H1 (cell line): ENCODE data around the gene CHI3L1. TPM values are rescaled to one million over a fixed set of nuclear protein-coding genes. Genes with fewer than 3 reads are reported as not detected.
A peak's percentile ranks its signal among the peaks of the same experiment; 100 is the strongest.

Experiments
- CTCF ChIA-PET: fragments of 300-600 bp; sonication (Branson Sonifier 250); formaldehyde crosslinking; loops from one replicate; lab custom pipeline; 2021; ENCODE audit not compliant: partially characterized antibody; lab: Charles Lee
- POLR2A ChIA-PET: fragments of 300-600 bp; sonication (Branson Sonifier 250); formaldehyde crosslinking; loops from one replicate; lab custom pipeline; 2021; ENCODE audit warnings: inconsistent platforms; ENCODE audit not compliant: partially characterized antibody; lab: Charles Lee
- DNase-seq, 2 experiments: peaks; one replicate each; pipeline versions ENCODE4 v3.0.0 to v3.0.0-alpha.2; 2010 to 2022; ENCODE audit warnings: low spot score in 2 of 2, low read depth in 1 of 2, mixed read lengths in 1 of 2
- FAIRE-seq: peaks from 2 replicates; lab custom pipeline; 2011; peaks lifted over from hg19 to GRCh38; lab: Jason Lieb, UNC
- H2AFZ ChIP-seq: 2 replicates; pipeline ENCODE4 v1.8.1; 2012; ENCODE audit warnings: low read length, inconsistent platforms
- H2AK5ac ChIP-seq: 2 replicates; pipeline ENCODE4 v1.6.1; 2013; ENCODE audit warnings: low read depth, low read length
- H2BK120ac ChIP-seq: replicated peaks from 2 replicates; pipeline ENCODE3; 2013; ENCODE audit warnings: low read depth, low read length, inconsistent platforms
- H2BK12ac ChIP-seq: 2 replicates; pipeline ENCODE4 v1.6.1; 2013; ENCODE audit warnings: low read depth, low read length
- H2BK15ac ChIP-seq: 2 replicates; pipeline ENCODE4 v1.6.1; 2013; ENCODE audit warnings: low read length
- H2BK20ac ChIP-seq: 2 replicates; pipeline ENCODE4 v1.6.1; 2013; ENCODE audit warnings: low read length
- H2BK5ac ChIP-seq: 2 replicates; pipeline ENCODE4 v1.6.1; 2013; ENCODE audit warnings: low read depth, low read length
- H3K14ac ChIP-seq: 2 replicates; pipeline ENCODE4 v1.6.1; 2013; ENCODE audit warnings: inconsistent platforms; ENCODE audit not compliant: insufficient read length
- H3K18ac ChIP-seq: 2 replicates; pipeline ENCODE4 v1.6.1; 2013; ENCODE audit warnings: low read length; ENCODE audit errors: extremely low read depth
- H3K23ac ChIP-seq: 2 replicates; pipeline ENCODE4 v1.6.1; 2013; ENCODE audit warnings: inconsistent platforms; ENCODE audit not compliant: insufficient read length
- H3K23me2 ChIP-seq: 2 replicates; pipeline ENCODE4 v1.6.1; 2013; ENCODE audit warnings: low read depth, low read length
- H3K27ac ChIP-seq: 2 replicates; pipeline ENCODE4 v1.6.1; 2011; ENCODE audit warnings: low read depth, low read length, inconsistent platforms
- H3K27me3 ChIP-seq, 4 experiments: replicated peaks in 1 of 4; 1 replicate in 1 of 4; 2 replicates in 3 of 4; pipeline versions ENCODE4 v1.6.1 to v1.8.1; 2011 to 2013; ENCODE audit warnings: low read length in 3 of 4, mild to moderate bottlenecking in 3 of 4, inconsistent platforms in 2 of 4, mixed read lengths in 2 of 4, moderate library complexity in 1 of 4; ENCODE audit not compliant: control insufficient read depth in 3 of 4, insufficient read depth in 3 of 4; ENCODE audit errors: extremely low read depth in 1 of 4
- H3K36me3 ChIP-seq, 4 experiments: 2 replicates each; pipeline versions ENCODE4 v1.6.1 to v1.8.1; 2011 to 2013; ENCODE audit warnings: mild to moderate bottlenecking in 4 of 4, low read length in 3 of 4, moderate library complexity in 2 of 4, control low read depth in 1 of 4, inconsistent platforms in 1 of 4; ENCODE audit not compliant: insufficient read depth in 4 of 4, control insufficient read depth in 2 of 4
- H3K4ac ChIP-seq: replicated peaks from 2 replicates; pipeline ENCODE3; 2013; ENCODE audit warnings: low read length, low read depth, mixed read lengths, inconsistent platforms; ENCODE audit not compliant: insufficient read length
- H3K4me1 ChIP-seq, 4 experiments: replicated peaks in 1 of 4; 1 replicate in 1 of 4; 2 replicates in 3 of 4; pipeline versions ENCODE4 v1.6.1 to v1.8.1; 2011 to 2013; ENCODE audit warnings: low read length in 3 of 4, inconsistent platforms in 2 of 4, mixed read lengths in 1 of 4; ENCODE audit not compliant: insufficient read depth in 4 of 4, control insufficient read depth in 3 of 4
- H3K4me2 ChIP-seq, 2 experiments: 2 replicates each; pipeline versions ENCODE4 v1.6.1 to v1.8.1; 2011 to 2013; ENCODE audit warnings: low read depth in 2 of 2, low read length in 2 of 2, control low read depth in 1 of 2, inconsistent platforms in 1 of 2, mild to moderate bottlenecking in 1 of 2; ENCODE audit not compliant: insufficient read depth in 1 of 2
- H3K4me3 ChIP-seq, 4 experiments: fragments of 200-600, 300-600 bp in 1 of 4; sonication (generic), shearing (Covaris generic), sonication (Bioruptor Twin) in 1 of 4; 2 replicates each; pipeline versions ENCODE4 v1.5.1 to v1.8.1; 2011 to 2016; ENCODE audit warnings: low read length in 4 of 4, low read depth in 3 of 4, control low read depth in 2 of 4, inconsistent platforms in 2 of 4, mild to moderate bottlenecking in 2 of 4, mixed read lengths in 1 of 4, moderate library complexity in 1 of 4; ENCODE audit not compliant: insufficient read depth in 2 of 4; ENCODE audit errors: extremely low read depth in 1 of 4
- H3K56ac ChIP-seq: replicated peaks from 2 replicates; pipeline ENCODE3; 2013; ENCODE audit warnings: low read depth, mild to moderate bottlenecking, mixed read lengths, low read length, inconsistent platforms; ENCODE audit not compliant: insufficient read length
- H3K79me1 ChIP-seq: 2 replicates; pipeline ENCODE4 v1.6.1; 2013; ENCODE audit warnings: low read depth, low read length, control low read depth
- H3K79me2 ChIP-seq, 2 experiments: 2 replicates each; pipeline versions ENCODE4 v1.6.1 to v1.8.1; 2012 to 2013; ENCODE audit warnings: low read length in 2 of 2, mild to moderate bottlenecking in 2 of 2, inconsistent platforms in 1 of 2; ENCODE audit not compliant: insufficient read depth in 2 of 2, control insufficient read depth in 1 of 2
- H3K9ac ChIP-seq, 4 experiments: replicated peaks in 1 of 4; 1 replicate in 1 of 4; 2 replicates in 3 of 4; pipeline versions ENCODE4 v1.6.1 to v1.8.1; 2011 to 2013; ENCODE audit warnings: low read depth in 3 of 4, low read length in 3 of 4, control low read depth in 2 of 4, mild to moderate bottlenecking in 2 of 4, moderate library complexity in 2 of 4, inconsistent platforms in 1 of 4; ENCODE audit errors: extremely low read depth in 1 of 4
- H3K9me3 ChIP-seq, 2 experiments: 2 replicates each; pipeline versions ENCODE4 v1.6.1 to v1.8.1; 2012 to 2013; ENCODE audit warnings: mild to moderate bottlenecking in 2 of 2, moderate library complexity in 2 of 2, control low read depth in 1 of 2, inconsistent platforms in 1 of 2, low read depth in 1 of 2, low read length in 1 of 2, mixed read lengths in 1 of 2; ENCODE audit not compliant: insufficient read depth in 2 of 2
- H4K20me1 ChIP-seq, 2 experiments: replicated peaks in 1 of 2; 2 replicates each; pipeline versions ENCODE3 to v1.8.1; 2011 to 2013; ENCODE audit warnings: inconsistent platforms in 2 of 2, low read length in 2 of 2, mild to moderate bottlenecking in 1 of 2; ENCODE audit not compliant: insufficient read depth in 2 of 2, control insufficient read depth in 1 of 2
- H4K5ac ChIP-seq: 2 replicates; pipeline ENCODE4 v1.6.1; 2013; ENCODE audit warnings: low read length, low read depth, mixed read lengths, inconsistent platforms; ENCODE audit not compliant: insufficient read length
- H4K8ac ChIP-seq: 2 replicates; pipeline ENCODE4 v1.8.0; 2013; ENCODE audit warnings: mild to moderate bottlenecking, moderate library complexity, low read length, inconsistent platforms; ENCODE audit not compliant: insufficient read depth; ENCODE audit errors: extremely low read depth
- H4K91ac ChIP-seq: replicated peaks from 2 replicates; pipeline ENCODE3; 2013; ENCODE audit warnings: low read length, mixed read lengths, inconsistent platforms; ENCODE audit not compliant: insufficient read length
- CBX5 ChIP-seq: fragments of 300-800, 300-1000 bp; sonication (generic); IDR thresholded peaks from 2 replicates; pipeline ENCODE4 v1.7.1; 2016; ENCODE audit warnings: antibody characterized with exemption, low read length, low read depth
- KDM5A ChIP-seq: fragments of 200-600 bp; IDR thresholded peaks from 2 replicates; pipeline ENCODE4 v1.7.1; 2012; ENCODE audit warnings: mild to moderate bottlenecking, low read length, inconsistent platforms, mixed read lengths
- RXRA ChIP-seq: IDR thresholded peaks from 2 replicates; pipeline ENCODE4 v1.6.1; 2011; ENCODE audit warnings: low read depth, mild to moderate bottlenecking, low read length, moderate library complexity; ENCODE audit not compliant: insufficient read depth
- WGBS, 2 experiments: shearing (Covaris generic) in 1 of 2; methylation state at CpG; one replicate each; pipeline versions ENCODE4 v1.1.6 to v1.1.7; 2013 to 2015; ENCODE audit warnings: low lambda C conversion rate in 2 of 2, mixed read lengths in 2 of 2, inconsistent platforms in 1 of 2, low coverage in 1 of 2, missing lambda C conversion rate in 1 of 2; ENCODE audit not compliant: insufficient replicate concordance in 2 of 2, insufficient coverage in 1 of 2, insufficient read length in 1 of 2; ENCODE audit errors: extremely low coverage in 1 of 2, missing lambda C conversion rate in 1 of 2; 5-methylcytosine and 5-hydroxymethylcytosine counted together
- polyA plus RNA-seq, 7 experiments: library from polyadenylated mRNA; depleted of rRNA in 3 of 7; stranded (reverse) in 5 of 7; unstranded in 2 of 7; fragments of >200 nt in 5 of 7; fragments of 200-250 nt in 2 of 7; gene quantifications; 1 replicate in 5 of 7; 2 replicates in 1 of 7; 4 replicates in 1 of 7; pipeline versions ENCODE4 v1.2.1 to v1.2.3, GENCODE V29; 2011 to 2013; ENCODE audit warnings: missing spikeins in 2 of 7, mixed read lengths in 2 of 7
- total RNA-seq: library from RNA; stranded (reverse); fragmentation: NEBNext Ultra II Directional; extraction: Animal tissue kit (Norgen Biotek cat#: 25700); gene quantifications from 2 replicates; pipeline ENCODE4 v1.2.1, GENCODE V29; 2021
- TF ChIP-seq, protein P1 (sequence below): IDR thresholded peaks from 2 replicates; pipeline ENCODE4 v1.6.1; 2012; ENCODE audit warnings: low read length, inconsistent platforms

CHI3L1 gene
- total and polyA plus RNA-seq, 2 of the 8 experiments (the other 6 are each of a cell fraction or from before 2014, with no cell fraction given) = 1.0 TPM; not detected in 1

DNA sequence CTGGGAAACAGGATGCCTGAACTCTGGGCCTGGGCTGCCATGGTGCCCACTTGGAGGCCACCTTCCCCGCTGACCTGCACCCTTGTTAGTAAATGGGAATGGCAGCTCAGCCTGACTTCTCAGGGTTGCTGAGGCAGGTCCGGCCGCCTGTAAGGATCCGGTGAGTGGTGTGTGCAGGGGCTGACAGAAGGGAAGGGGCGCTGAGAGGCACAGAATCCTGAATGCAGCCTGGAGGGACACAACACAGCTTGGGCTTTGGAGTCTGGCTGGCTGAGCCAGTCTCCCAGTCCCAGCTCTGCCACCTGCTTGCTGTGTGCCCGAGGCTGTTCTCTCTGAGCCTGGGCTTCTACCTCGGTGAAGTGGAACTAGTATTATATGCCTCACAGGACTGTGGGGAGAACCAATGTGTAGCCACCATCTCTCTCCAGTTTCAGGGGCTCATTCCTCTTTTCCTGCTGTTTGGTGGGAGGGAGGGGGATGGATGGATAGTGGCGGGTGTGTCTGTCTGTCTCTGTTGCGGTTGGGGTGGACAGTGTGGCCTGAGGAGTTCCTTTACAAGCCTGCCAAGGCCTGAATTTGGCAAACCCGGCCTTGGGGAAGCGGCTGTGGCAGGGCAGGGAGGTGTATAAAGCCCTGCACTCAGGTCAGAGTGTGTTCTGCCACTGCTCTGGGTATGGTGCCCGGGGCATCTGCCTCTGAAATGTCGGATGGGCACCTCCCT is 41.0 kb downstream of the CHI3L1 start:
- WGBS, 2 experiments = 84% methylated on average over 13 of the region's 13 CpGs; no CpG with 5 or more reads in 1 of the 2 experiments
- no peaks in the 10 kb centered on the region for H3K79me2 ChIP-seq
- no peak overlapping the region for H3K56ac ChIP-seq
- no peak overlapping the region for H3K4me3 ChIP-seq
- peak overlapping the region; percentile 82; the same call in 1 of the 2 replicates for H2BK20ac ChIP-seq
- H2AK5ac ChIP-seq = no peak overlapping the region
- no peaks in the 10 kb centered on the region for H3K36me3 ChIP-seq
- H3K27me3 ChIP-seq = no peaks in the 10 kb centered on the region
- H2BK120ac ChIP-seq = no peak overlapping the region
- H3K14ac ChIP-seq = no peak overlapping the region
- no peak overlapping the region for H3K4ac ChIP-seq
- H3K4me2 ChIP-seq = no peak overlapping the region
- peaks cover 0 to 5% of the 10 kb centered on the region in 2 experiments; a peak in 1 of 4 replicates for H3K9me3 ChIP-seq
- no peak overlapping the region for H4K8ac ChIP-seq
- no peak overlapping the region for H3K23ac ChIP-seq
- ChIA-PET CTCF (interaction anchor here (1.2 to 49.1 kb wide), 7 partner anchors 8 to 97 kb away, joined by 4 to 1071 read pairs (median 29); partner anchors contain the start of genes ADORA1, MYBPH and PPFIA4), POLR2A (no interaction called here)
- FAIRE-seq = no peak
- no peak overlapping the region for H4K91ac ChIP-seq
- H3K4me1 ChIP-seq = peaks cover 7 to 34% (median 12%) of the 10 kb centered on the region in 4 experiments
- no peak overlapping the region for H4K5ac ChIP-seq
- H3K79me1 ChIP-seq = no peaks in the 10 kb centered on the region
- H2BK5ac ChIP-seq = 0 out of 2 replicates have a peak overlapping the region, but pooled peaks have one; percentile 62
- no peak overlapping the region for H2AFZ ChIP-seq
- DNase-seq = no peak
- H4K20me1 ChIP-seq = no peaks in the 10 kb centered on the region
- H3K18ac ChIP-seq = no peak overlapping the region
- no peak for TF ChIP-seq KDM5A
- TF ChIP-seq, protein P1, sequence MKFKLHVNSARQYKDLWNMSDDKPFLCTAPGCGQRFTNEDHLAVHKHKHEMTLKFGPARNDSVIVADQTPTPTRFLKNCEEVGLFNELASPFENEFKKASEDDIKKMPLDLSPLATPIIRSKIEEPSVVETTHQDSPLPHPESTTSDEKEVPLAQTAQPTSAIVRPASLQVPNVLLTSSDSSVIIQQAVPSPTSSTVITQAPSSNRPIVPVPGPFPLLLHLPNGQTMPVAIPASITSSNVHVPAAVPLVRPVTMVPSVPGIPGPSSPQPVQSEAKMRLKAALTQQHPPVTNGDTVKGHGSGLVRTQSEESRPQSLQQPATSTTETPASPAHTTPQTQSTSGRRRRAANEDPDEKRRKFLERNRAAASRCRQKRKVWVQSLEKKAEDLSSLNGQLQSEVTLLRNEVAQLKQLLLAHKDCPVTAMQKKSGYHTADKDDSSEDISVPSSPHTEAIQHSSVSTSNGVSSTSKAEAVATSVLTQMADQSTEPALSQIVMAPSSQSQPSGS = no peak
- TF ChIP-seq RXRA = no peak
- TF ChIP-seq CBX5 = no peak
- no peak overlapping the region for H3K27ac ChIP-seq
- no peak overlapping the region for H3K9ac ChIP-seq
- peak overlapping the region; percentile 44; the same call in 1 of the 2 replicates for H2BK12ac ChIP-seq
- no peaks in the 10 kb centered on the region; the same call in 1 of the 2 replicates for H3K23me2 ChIP-seq
- H2BK15ac ChIP-seq = peak overlapping the region; percentile 84; the same call in 1 of the 2 replicates
